Thoracic aorta (tissue), 2 donors: ENCODE data around the gene ADNP2. TPM values are rescaled to one million over a fixed set of nuclear protein-coding genes. Genes with fewer than 3 reads are reported as not detected.
A peak's percentile ranks its signal among the peaks of the same experiment; 100 is the strongest.

Experiments
- ATAC-seq: fragments of 150-250 bp; one replicate; pipeline ENCODE4 v1.8.0; 2017; ENCODE audit warnings: low read depth; ENCODE audit not compliant: insufficient number of reproducible peaks, low FRiP score
- DNase-seq: peaks from one replicate; pipeline ENCODE4 v3.0.0-alpha.2; 2020; ENCODE audit warnings: low spot score
- H3K27ac ChIP-seq, 2 donors: fragments of 200-600 bp; sonication (generic); 1 replicate in 1 of 2; 2 replicates in 1 of 2; pipeline ENCODE4 v1.5.1; 2016; ENCODE audit warnings: mild to moderate bottlenecking in 2 of 2, moderate library complexity in 2 of 2
- H3K27me3 ChIP-seq: fragments of 200-600 bp; sonication (generic); replicated peaks from 2 replicates; pipeline ENCODE4 v1.6.0; 2016; ENCODE audit warnings: mild to moderate bottlenecking; ENCODE audit not compliant: insufficient read depth
- H3K36me3 ChIP-seq: fragments of 200-600 bp; sonication (generic); one replicate; pipeline ENCODE4 v1.5.1; 2016
- H3K4me1 ChIP-seq, 2 donors: fragments of 200-600 bp; sonication (generic); 1 replicate in 1 of 2; 2 replicates in 1 of 2; pipeline versions ENCODE4 v1.5.1 to v1.6.0; 2016; ENCODE audit warnings: low read depth in 2 of 2, mild to moderate bottlenecking in 1 of 2; ENCODE audit not compliant: control insufficient read depth in 1 of 2
- H3K4me3 ChIP-seq: fragments of 200-600 bp; sonication (generic); 2 replicates; pipeline ENCODE4 v1.5.1; 2016; ENCODE audit warnings: mild to moderate bottlenecking
- H3K9me3 ChIP-seq: fragments of 200-600 bp; sonication (generic); 2 replicates; pipeline ENCODE4 v1.5.1; 2016
- total RNA-seq, 2 donors: library from RNA; depleted of rRNA; stranded (reverse); fragments of >200 nt; gene quantifications; one replicate each; pipeline versions ENCODE4 v1.1.0 to v1.2.3, GENCODE V29; 2016
- TF ChIP-seq, protein P1 (sequence below): fragments of 200-600 bp; sonication (generic); IDR thresholded peaks from one replicate; pipeline ENCODE4 v1.5.1; 2019; ENCODE audit warnings: antibody characterized with exemption

ADNP2 gene
- total RNA-seq, 2 donors from 2014 or later, result 15.6 to 21.6 TPM

DNA sequence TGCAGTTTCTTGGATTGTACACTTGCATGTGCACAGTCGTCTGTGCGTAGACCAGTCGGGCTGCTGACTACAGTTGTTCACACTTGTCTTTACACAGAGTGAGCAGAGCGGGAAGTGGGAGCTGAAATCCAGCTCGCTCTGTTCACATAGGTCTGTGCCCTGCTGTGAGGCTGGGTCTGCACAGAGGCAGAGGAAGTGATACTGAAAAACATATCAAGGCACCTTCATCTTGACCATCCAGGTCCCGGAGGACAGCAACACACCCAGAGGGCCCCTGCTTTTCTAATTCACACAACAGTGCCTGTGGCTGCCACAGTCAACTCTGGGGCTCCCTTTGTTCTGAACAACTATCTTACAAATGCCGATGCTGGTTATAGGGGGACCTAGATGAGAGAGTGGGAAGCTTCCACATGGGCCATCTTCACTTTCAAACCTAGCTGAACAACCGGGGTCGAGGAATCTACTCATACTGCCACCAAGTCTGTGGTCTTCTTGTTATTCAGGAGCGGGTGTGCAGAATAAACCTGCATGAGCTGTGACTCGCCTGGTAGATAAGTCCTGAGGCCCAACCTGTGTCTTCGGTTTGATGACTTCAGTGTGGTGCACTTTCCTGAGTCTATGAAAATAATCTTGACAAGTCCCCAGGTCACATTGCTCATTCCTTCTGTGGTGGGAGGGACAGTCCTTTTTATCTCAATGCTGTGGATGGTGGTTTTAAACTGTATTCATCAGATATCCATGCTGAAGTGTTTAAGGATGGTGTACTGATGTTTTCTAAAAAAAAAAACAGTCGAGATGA, 3.5 kb upstream of the ADNP2 start:
- TF ChIP-seq, protein P1, sequence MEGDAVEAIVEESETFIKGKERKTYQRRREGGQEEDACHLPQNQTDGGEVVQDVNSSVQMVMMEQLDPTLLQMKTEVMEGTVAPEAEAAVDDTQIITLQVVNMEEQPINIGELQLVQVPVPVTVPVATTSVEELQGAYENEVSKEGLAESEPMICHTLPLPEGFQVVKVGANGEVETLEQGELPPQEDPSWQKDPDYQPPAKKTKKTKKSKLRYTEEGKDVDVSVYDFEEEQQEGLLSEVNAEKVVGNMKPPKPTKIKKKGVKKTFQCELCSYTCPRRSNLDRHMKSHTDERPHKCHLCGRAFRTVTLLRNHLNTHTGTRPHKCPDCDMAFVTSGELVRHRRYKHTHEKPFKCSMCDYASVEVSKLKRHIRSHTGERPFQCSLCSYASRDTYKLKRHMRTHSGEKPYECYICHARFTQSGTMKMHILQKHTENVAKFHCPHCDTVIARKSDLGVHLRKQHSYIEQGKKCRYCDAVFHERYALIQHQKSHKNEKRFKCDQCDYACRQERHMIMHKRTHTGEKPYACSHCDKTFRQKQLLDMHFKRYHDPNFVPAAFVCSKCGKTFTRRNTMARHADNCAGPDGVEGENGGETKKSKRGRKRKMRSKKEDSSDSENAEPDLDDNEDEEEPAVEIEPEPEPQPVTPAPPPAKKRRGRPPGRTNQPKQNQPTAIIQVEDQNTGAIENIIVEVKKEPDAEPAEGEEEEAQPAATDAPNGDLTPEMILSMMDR, result no peak

DNA sequence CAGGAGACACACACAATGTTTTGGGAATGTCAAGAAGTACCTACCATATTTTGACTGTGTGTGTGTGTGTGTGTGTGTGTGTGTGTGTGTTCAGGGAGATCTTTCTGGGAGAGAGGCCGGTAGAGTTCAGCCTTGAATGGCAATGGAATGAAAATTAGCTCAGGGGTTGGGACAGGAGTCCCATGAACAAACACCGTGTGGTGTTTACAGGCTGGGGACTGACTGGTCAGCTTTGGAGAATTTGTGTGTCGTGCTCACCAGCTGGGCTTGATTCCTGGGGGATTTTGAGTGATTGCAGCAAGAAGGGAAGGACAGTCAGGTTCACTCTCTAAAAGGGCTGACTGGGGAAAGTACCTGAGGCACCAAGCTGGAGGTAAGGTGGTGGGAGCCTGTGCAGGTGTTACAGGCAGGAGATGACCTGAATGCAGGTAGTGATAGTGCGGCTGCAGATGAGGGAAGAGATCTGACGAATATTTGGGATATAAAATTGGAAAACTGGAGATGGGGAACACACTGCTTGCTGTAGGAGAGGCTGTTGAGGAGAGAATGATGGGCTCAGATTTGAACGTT, 2.5 kb upstream of the ADNP2 start:
- DNase-seq (no peak), ATAC-seq (no peak)
- Histone ChIP-seq H3K4me3 (no peak overlapping the region), H3K9me3 (no peaks in the 10 kb centered on the region), H3K36me3 (no peaks in the 10 kb centered on the region), H3K27me3 (no peaks in the 10 kb centered on the region), H3K4me1 (peaks cover 15 to 28% of the 10 kb centered on the region in 2 donors), H3K27ac (peak overlapping the region in 1 of 2 donors; percentile 27)
- TF ChIP-seq, protein P1, result no peak

More for the DNA sequence above, 3.5 kb upstream of the ADNP2 start:
- ATAC-seq, result no peak
- H3K9me3 ChIP-seq, result no peaks in the 10 kb centered on the region
- H3K4me3 ChIP-seq, result no peak overlapping the region
- H3K27ac ChIP-seq, result no peak overlapping the region
- DNase-seq, result no peak
- peaks cover 12 to 19% of the 10 kb centered on the region in 2 donors for H3K4me1 ChIP-seq
- no peaks in the 10 kb centered on the region for H3K36me3 ChIP-seq
- H3K27me3 ChIP-seq, result no peaks in the 10 kb centered on the region

DNA sequence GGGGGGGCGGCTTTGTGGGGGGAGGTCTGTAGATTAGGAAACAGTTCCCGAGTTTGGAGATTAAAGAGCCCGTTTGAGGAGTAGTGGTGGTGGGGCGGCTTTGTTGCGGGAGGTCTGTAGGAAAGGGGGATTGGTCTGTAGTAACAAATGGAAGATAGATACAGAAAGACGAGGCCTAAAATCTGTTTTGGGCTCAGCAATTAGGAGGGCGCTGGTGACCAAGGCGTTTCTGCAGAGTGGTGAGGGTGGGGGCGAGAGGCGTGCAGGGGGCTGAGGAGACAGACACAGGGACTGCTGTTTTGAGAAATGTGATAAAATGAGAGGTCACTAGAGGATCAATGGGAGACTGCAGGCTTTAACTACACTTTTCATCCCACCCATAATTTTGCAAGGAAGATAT, 1.6 kb upstream of the ADNP2 start:
- Histone ChIP-seq H3K4me1 (peaks cover 15 to 33% of the 10 kb centered on the region in 2 donors), H3K9me3 (no peaks in the 10 kb centered on the region), H3K27me3 (no peaks in the 10 kb centered on the region), H3K27ac (peak overlapping the region in 1 of 2 donors; percentile 95), H3K36me3 (no peaks in the 10 kb centered on the region), H3K4me3 (no peak overlapping the region)
- ATAC-seq (no peak), DNase-seq (no peak)
- TF ChIP-seq, protein P1, result no peak

DNA sequence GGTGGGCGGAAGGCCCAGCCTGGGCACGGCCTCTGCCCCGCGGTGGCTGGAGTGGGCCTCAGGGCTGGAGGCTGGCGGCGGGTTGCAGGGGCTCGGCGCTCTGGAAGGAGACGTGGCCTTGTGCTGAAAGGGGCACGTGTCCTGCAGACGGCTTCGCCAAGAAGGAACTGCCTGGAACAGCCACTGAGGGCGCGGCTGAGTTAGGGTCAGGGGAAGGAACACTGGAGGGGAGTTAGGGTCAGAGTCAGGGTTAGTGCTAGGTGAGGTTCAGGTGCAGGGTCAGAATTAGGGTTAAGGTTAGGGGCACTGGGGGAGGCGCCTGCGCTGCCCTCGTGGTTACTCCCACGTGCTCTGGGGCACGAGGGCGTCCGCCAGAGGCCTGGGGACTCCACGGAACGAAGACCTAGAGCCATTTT, 933 bp upstream of the ADNP2 start:
- Histone ChIP-seq H3K27ac (peak overlapping the region; percentile 95 to 97), H3K4me1 (peaks cover 15 to 36% of the 10 kb centered on the region in 2 donors), H3K27me3 (no peaks in the 10 kb centered on the region), H3K36me3 (no peaks in the 10 kb centered on the region), H3K4me3 (no peak overlapping the region), H3K9me3 (no peaks in the 10 kb centered on the region)
- no peak for DNase-seq
- TF ChIP-seq, protein P1, result no peak
- no peak for ATAC-seq

DNA sequence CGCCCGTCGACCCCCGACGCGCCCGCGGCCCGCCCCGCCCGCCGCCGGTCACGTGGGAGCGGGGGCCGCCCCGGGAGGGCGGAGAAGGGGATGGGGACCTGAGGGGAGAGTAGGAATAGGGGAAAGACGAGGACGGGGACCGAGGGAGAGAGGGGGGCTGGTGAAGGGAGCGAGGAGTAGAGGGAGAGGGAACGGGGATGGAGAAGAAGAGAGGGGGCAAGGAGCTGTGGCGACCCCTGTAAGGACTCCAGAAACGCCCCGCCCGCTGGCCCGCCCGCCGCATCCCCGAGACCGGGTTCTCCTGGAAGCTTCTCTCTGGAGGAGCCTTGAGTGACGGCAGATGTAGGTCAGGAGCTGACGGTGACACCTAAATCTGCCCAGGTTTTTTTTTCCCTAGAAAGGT, 615 bp downstream of the ADNP2 start:
- Histone ChIP-seq H3K4me1 (peaks cover 15 to 31% of the 10 kb centered on the region in 2 donors), H3K27me3 (no peaks in the 10 kb centered on the region), H3K27ac (peak overlapping the region; percentile 74 to 97), H3K4me3 (peak overlapping the region; percentile 85), H3K36me3 (no peaks in the 10 kb centered on the region), H3K9me3 (no peaks in the 10 kb centered on the region)
- DNase-seq (no peak), ATAC-seq (no peak)
- TF ChIP-seq, protein P1, result no peak
